ENCODE measurements around the gene APEX1. TPM values are rescaled to one million over a fixed set of nuclear protein-coding genes. Genes with fewer than 3 reads are reported as not detected.
"Not testable (repeated sequence)": the region's sequence is repeated elsewhere in the genome, so short reads cannot be mapped to it uniquely, and the experiment has no call there.

The APEX1 gene
- total and polyA plus RNA-seq, 2 of the 8 experiments (the other 6 are each of a cell fraction or from before 2014, with no cell fraction given): 384 to 700 TPM

- FAIRE-seq: not testable (repeated sequence)
- POLR2A ChIA-PET (ENCODE audit: partially characterized antibody): interaction anchor here (1.0 to 8.2 kb wide), 4 partner anchors 8 to 100 kb away, joined by 3 to 68 read pairs (median 32); partner anchors contain the start of genes APEX1, KLHL33, OSGEP and PARP2
- CTCF ChIA-PET (ENCODE audit: partially characterized antibody): interaction anchor here (1.2 to 2.1 kb wide), 3 partner anchors 14 to 164 kb away, joined by 4 to 5 read pairs (median 4); no protein-coding TSS in a partner anchor
These were observed 11.4 kb upstream of the APEX1 start for GRCh38 chr14:20443650-20444049.

More at GRCh38 chr14:20443650-20444049, 11.4 kb upstream of the APEX1 start:
- H3K23ac ChIP-seq (ENCODE audit: insufficient read length); H3K18ac ChIP-seq (ENCODE audit: extremely low read depth, low read length); H4K20me1 ChIP-seq (replicated peaks in 1 of 2; ENCODE audit: control insufficient read depth in 1 of 2, insufficient read depth in 2 of 2, low read length in 2 of 2); H3K27me3 ChIP-seq (replicated peaks in 1 of 4; ENCODE audit: control insufficient read depth in 3 of 4, extremely low read depth in 1 of 4, insufficient read depth in 3 of 4, low read length in 3 of 4); H3K27ac ChIP-seq (ENCODE audit: low read depth, low read length); H3K9ac ChIP-seq (replicated peaks in 1 of 4; ENCODE audit: extremely low read depth in 1 of 4, low read depth in 3 of 4, low read length in 3 of 4); H2BK120ac ChIP-seq (replicated peaks; ENCODE audit: low read depth, low read length); H2AFZ ChIP-seq (ENCODE audit: low read length); H2BK5ac ChIP-seq (ENCODE audit: low read depth, low read length); H4K91ac ChIP-seq (replicated peaks; ENCODE audit: insufficient read length, low read length); H2BK20ac ChIP-seq (ENCODE audit: low read length); H3K79me1 ChIP-seq (ENCODE audit: low read depth, low read length); H2BK15ac ChIP-seq (ENCODE audit: low read length); H4K5ac ChIP-seq (ENCODE audit: insufficient read length, low read depth, low read length); H4K8ac ChIP-seq (ENCODE audit: extremely low read depth, insufficient read depth, low read length); H3K9me3 ChIP-seq (ENCODE audit: insufficient read depth in 2 of 2, low read depth in 1 of 2, low read length in 1 of 2); H3K4me2 ChIP-seq (ENCODE audit: insufficient read depth in 1 of 2, low read depth in 2 of 2, low read length in 2 of 2); DNase-seq (ENCODE audit: low read depth in 1 of 2, low spot score in 2 of 2); H2AK5ac ChIP-seq (ENCODE audit: low read depth, low read length); H3K14ac ChIP-seq (ENCODE audit: insufficient read length); H3K4me1 ChIP-seq (replicated peaks in 1 of 4; ENCODE audit: control insufficient read depth in 3 of 4, insufficient read depth in 4 of 4, low read length in 3 of 4); H3K4ac ChIP-seq (replicated peaks; ENCODE audit: insufficient read length, low read depth, low read length); H2BK12ac ChIP-seq (ENCODE audit: low read depth, low read length); H3K56ac ChIP-seq (replicated peaks; ENCODE audit: insufficient read length, low read depth, low read length); H3K79me2 ChIP-seq (ENCODE audit: control insufficient read depth in 1 of 2, insufficient read depth in 2 of 2, low read length in 2 of 2); H3K23me2 ChIP-seq (ENCODE audit: low read depth, low read length); H3K4me3 ChIP-seq (ENCODE audit: extremely low read depth in 1 of 4, insufficient read depth in 2 of 4, low read depth in 3 of 4, low read length in 4 of 4): not testable (repeated sequence)
- peaks cover 26 to 34% (median 33%) of the 10 kb centered on the region in 4 experiments for H3K36me3 ChIP-seq (ENCODE audit: control insufficient read depth in 2 of 4, insufficient read depth in 4 of 4, low read length in 3 of 4)
- 92% methylated on average over 2 of the region's 4 CpGs; no CpG with 5 or more reads in 1 of the 2 experiments for WGBS, 2 experiments (ENCODE audit: extremely low coverage in 1 of 2, insufficient coverage in 1 of 2, insufficient read length in 1 of 2, insufficient replicate concordance in 2 of 2, low coverage in 1 of 2, low lambda C conversion rate in 2 of 2, missing lambda C conversion rate in 1 of 2)
